ENCODE data around the gene LARGE1. TPM values are rescaled to one million over a fixed set of nuclear protein-coding genes. Genes with fewer than 3 reads are reported as not detected.

Gene LARGE1
- total and polyA plus RNA-seq, 9 of the 15 experiments (the other 6 are each of a cell fraction or from before 2014, with no cell fraction given): 0.01 to 0.66 (median 0.14) TPM; not detected in 2

- no peaks in the 10 kb centered on the region for H4K20me1 ChIP-seq (replicated peaks; ENCODE audit: control insufficient read depth, insufficient read depth, low read length)
- FAIRE-seq (no peak), ATAC-seq (no peak), DNase-seq (ENCODE audit: extremely low read depth in 1 of 4, low spot score in 3 of 4) (no peak)
- BruUV-seq (replicated peaks): no TSS peak
- no peaks in the 10 kb centered on the region for H3K9me3 ChIP-seq (replicated peaks; ENCODE audit: control insufficient read depth, insufficient read depth, low read depth, low read length)
- H3K4me1 ChIP-seq (replicated peaks in 1 of 2; ENCODE audit: control insufficient read depth in 2 of 2, insufficient read depth in 2 of 2, low read length in 2 of 2): no peaks in the 10 kb centered on the region
- no peaks in the 10 kb centered on the region for H3K36me3 ChIP-seq (ENCODE audit: control insufficient read depth, insufficient read depth, low read length)
- no peaks in the 10 kb centered on the region for H3K79me2 ChIP-seq (ENCODE audit: control insufficient read depth, insufficient read depth, low read length)
- CTCF ChIA-PET (ENCODE audit: low intra/inter-chr PET ratio): no interaction called here
- no peak overlapping the region for H3K4me3 ChIP-seq
- intact Hi-C loops (cut with micrococcal nuclease) (no loop called here), in situ Hi-C loops (cut with MboI) (no loop called here)
- no peaks in the 10 kb centered on the region for H3K9me1 ChIP-seq (ENCODE audit: control insufficient read depth, insufficient read depth, low read length)
- no peak overlapping the region for H3K4me2 ChIP-seq (ENCODE audit: insufficient read depth, low read length)
- no peak overlapping the region for H3K27ac ChIP-seq (ENCODE audit: extremely low read depth, low read depth, low read length)
- no peak overlapping the region for H3K9ac ChIP-seq (ENCODE audit: insufficient read depth in 1 of 2, low read depth in 2 of 2, low read length in 2 of 2)
- 0% methylated on average over 6 of the region's 8 CpGs for WGBS (ENCODE audit: insufficient coverage, low coverage, missing lambda C conversion rate)
- H3K27me3 ChIP-seq (ENCODE audit: control insufficient read depth in 2 of 2, insufficient read depth in 2 of 2, low read length in 2 of 2): no peaks in the 10 kb centered on the region
- TF ChIP-seq ILK (tag; IDR thresholded peaks at IDR 0.05; ENCODE audit: borderline replicate concordance, low read depth) (no peak), RBM17 (IDR thresholded peaks at IDR 0.05; ENCODE audit: borderline replicate concordance, low read depth, low read length) (no peak), TEAD4 (IDR thresholded peaks at IDR 0.05; ENCODE audit: low read length) (no peak), TEAD4 (CRISPR knock-in tag; IDR thresholded peaks at IDR 0.05; ENCODE audit: borderline replicate concordance) (no peak), HINFP (tag; conservative IDR thresholded peaks at IDR 0.05; ENCODE audit: low read depth) (no peak), PTTG1 (tag; IDR thresholded peaks at IDR 0.05; ENCODE audit: low read depth) (no peak), ZNF12 (CRISPR knock-in tag; IDR thresholded peaks at IDR 0.05) (no peak), XRCC4 (IDR thresholded peaks at IDR 0.05; ENCODE audit: extremely low read depth, insufficient read depth, insufficient read length) (no peak), SNRNP70 (optimal IDR thresholded peaks at IDR 0.05; ENCODE audit: low read depth, low read length) (no peak), SP1 (CRISPR knock-in tag; IDR thresholded peaks at IDR 0.05) (no peak), BCOR (IDR thresholded peaks at IDR 0.05) (no peak), TEAD1 (CRISPR knock-in tag; IDR thresholded peaks at IDR 0.05) (no peak), TAF9B (IDR thresholded peaks at IDR 0.05; ENCODE audit: partially characterized antibody) (no peak), ZNF77 (CRISPR knock-in tag; IDR thresholded peaks at IDR 0.05) (no peak)
- TF ChIP-seq, protein P1, sequence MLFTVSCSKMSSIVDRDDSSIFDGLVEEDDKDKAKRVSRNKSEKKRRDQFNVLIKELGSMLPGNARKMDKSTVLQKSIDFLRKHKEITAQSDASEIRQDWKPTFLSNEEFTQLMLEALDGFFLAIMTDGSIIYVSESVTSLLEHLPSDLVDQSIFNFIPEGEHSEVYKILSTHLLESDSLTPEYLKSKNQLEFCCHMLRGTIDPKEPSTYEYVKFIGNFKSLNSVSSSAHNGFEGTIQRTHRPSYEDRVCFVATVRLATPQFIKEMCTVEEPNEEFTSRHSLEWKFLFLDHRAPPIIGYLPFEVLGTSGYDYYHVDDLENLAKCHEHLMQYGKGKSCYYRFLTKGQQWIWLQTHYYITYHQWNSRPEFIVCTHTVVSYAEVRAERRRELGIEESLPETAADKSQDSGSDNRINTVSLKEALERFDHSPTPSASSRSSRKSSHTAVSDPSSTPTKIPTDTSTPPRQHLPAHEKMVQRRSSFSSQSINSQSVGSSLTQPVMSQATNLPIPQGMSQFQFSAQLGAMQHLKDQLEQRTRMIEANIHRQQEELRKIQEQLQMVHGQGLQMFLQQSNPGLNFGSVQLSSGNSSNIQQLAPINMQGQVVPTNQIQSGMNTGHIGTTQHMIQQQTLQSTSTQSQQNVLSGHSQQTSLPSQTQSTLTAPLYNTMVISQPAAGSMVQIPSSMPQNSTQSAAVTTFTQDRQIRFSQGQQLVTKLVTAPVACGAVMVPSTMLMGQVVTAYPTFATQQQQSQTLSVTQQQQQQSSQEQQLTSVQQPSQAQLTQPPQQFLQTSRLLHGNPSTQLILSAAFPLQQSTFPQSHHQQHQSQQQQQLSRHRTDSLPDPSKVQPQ (CRISPR knock-in tag; IDR thresholded peaks at IDR 0.05; ENCODE audit: borderline replicate concordance): no peak
- POLR2A ChIA-PET: interaction anchor here (1.3 kb wide), 1 partner anchor 8 kb away, joined by 3 read pairs; no protein-coding TSS in a partner anchor
- no peak overlapping the region for H2AFZ ChIP-seq (ENCODE audit: low read depth, low read length)
These were observed 48.3 kb downstream of the LARGE1 start for GRCh38 chr22:33871935-33872334.

Data from K562 (cell line).